H9 (cell line): ENCODE data around the gene CENPA. TPM values are rescaled to one million over a fixed set of nuclear protein-coding genes. Genes with fewer than 3 reads are reported as not detected.
A peak's percentile ranks its signal among the peaks of the same experiment; 100 is the strongest.

ENCODE experiments used
- DNase-seq: peaks from one replicate; pipeline ENCODE4 v3.0.0-alpha.2; 2017
- H2AFZ ChIP-seq: one replicate; pipeline ENCODE4 v1.6.1; 2013; ENCODE audit warnings: mild to moderate bottlenecking, low read length, control low read depth, moderate library complexity
- H2AK5ac ChIP-seq: 2 replicates; pipeline ENCODE4 v1.6.1; 2013; ENCODE audit warnings: low read length, control low read depth, mixed read lengths; ENCODE audit not compliant: insufficient read length
- H2BK120ac ChIP-seq: one replicate; pipeline ENCODE4 v1.6.1; 2013; ENCODE audit warnings: low read depth, mild to moderate bottlenecking, low read length, control low read depth, inconsistent platforms; ENCODE audit not compliant: poor library complexity, severe bottlenecking
- H2BK12ac ChIP-seq: 2 replicates; pipeline ENCODE4 v1.6.1; 2013; ENCODE audit warnings: low read length, control low read depth, mixed read lengths, low read depth; ENCODE audit not compliant: insufficient read length
- H2BK15ac ChIP-seq: 2 replicates; pipeline ENCODE4 v1.6.1; 2013; ENCODE audit warnings: low read depth, low read length, control low read depth
- H2BK20ac ChIP-seq: one replicate; pipeline ENCODE4 v1.6.1; 2013; ENCODE audit warnings: low read depth, mild to moderate bottlenecking, low read length, control low read depth, inconsistent platforms; ENCODE audit not compliant: poor library complexity, severe bottlenecking
- H2BK5ac ChIP-seq: 2 replicates; pipeline ENCODE4 v1.6.1; 2013; ENCODE audit warnings: low read length, control low read depth, mixed read lengths; ENCODE audit not compliant: insufficient read length
- H3K14ac ChIP-seq: 2 replicates; pipeline ENCODE4 v1.6.1; 2013; ENCODE audit warnings: low read length, control low read depth; ENCODE audit not compliant: insufficient read depth
- H3K18ac ChIP-seq: 2 replicates; pipeline ENCODE4 v1.6.1; 2013; ENCODE audit warnings: low read depth, mild to moderate bottlenecking, mixed read lengths, low read length, control low read depth; ENCODE audit not compliant: insufficient read length
- H3K23ac ChIP-seq: 2 replicates; pipeline ENCODE4 v1.6.1; 2013; ENCODE audit warnings: low read length, control low read depth, mixed read lengths, low read depth; ENCODE audit not compliant: insufficient read length
- H3K23me2 ChIP-seq: 2 replicates; pipeline ENCODE4 v1.6.1; 2013; ENCODE audit warnings: low read depth, mild to moderate bottlenecking, mixed read lengths, low read length, control low read depth; ENCODE audit not compliant: insufficient read length, poor library complexity, severe bottlenecking
- H3K27ac ChIP-seq: 2 replicates; pipeline ENCODE4 v1.5.1; 2013; ENCODE audit warnings: low read length, control low read depth, mixed read lengths, low read depth; ENCODE audit not compliant: insufficient read length
- H3K27me3 ChIP-seq: 2 replicates; pipeline ENCODE4 v1.6.1; 2013; ENCODE audit warnings: low read length, control low read depth, inconsistent platforms; ENCODE audit not compliant: insufficient read depth
- H3K4ac ChIP-seq: 2 replicates; pipeline ENCODE4 v1.6.1; 2013; ENCODE audit warnings: low read depth, mild to moderate bottlenecking, control low read depth, inconsistent platforms, low read length, moderate library complexity
- H3K4me1 ChIP-seq: 2 replicates; pipeline ENCODE4 v1.6.1; 2013; ENCODE audit warnings: low read length, control low read depth, inconsistent platforms; ENCODE audit not compliant: insufficient read depth
- H3K4me2 ChIP-seq: 2 replicates; pipeline ENCODE4 v1.6.1; 2013; ENCODE audit warnings: low read length, control low read depth, mixed read lengths; ENCODE audit not compliant: insufficient read length, insufficient read depth
- H3K56ac ChIP-seq: 2 replicates; pipeline ENCODE4 v1.6.1; 2013; ENCODE audit warnings: low read depth, mild to moderate bottlenecking, mixed read lengths, low read length, control low read depth; ENCODE audit not compliant: insufficient read length
- H3K79me1 ChIP-seq: 2 replicates; pipeline ENCODE4 v1.6.1; 2013; ENCODE audit warnings: low read depth, mild to moderate bottlenecking, moderate library complexity, low read length, control low read depth, inconsistent platforms; ENCODE audit not compliant: insufficient read depth, poor library complexity, severe bottlenecking
- H3K79me2 ChIP-seq: 2 replicates; pipeline ENCODE4 v1.6.1; 2013; ENCODE audit warnings: low read length, control low read depth, inconsistent platforms; ENCODE audit not compliant: insufficient read depth
- H3K9ac ChIP-seq: 2 replicates; pipeline ENCODE4 v1.6.1; 2013; ENCODE audit warnings: low read length, control low read depth, mixed read lengths; ENCODE audit not compliant: insufficient read length; ENCODE audit errors: extremely low read depth
- H3K9me3 ChIP-seq: one replicate; pipeline ENCODE4 v1.6.1; 2013; ENCODE audit warnings: low read depth, low read length, inconsistent platforms; ENCODE audit not compliant: control insufficient read depth
- H3T11ph ChIP-seq: one replicate; pipeline ENCODE4 v1.6.1; 2013; ENCODE audit warnings: mild to moderate bottlenecking, low read length, control low read depth, inconsistent platforms
- H4K20me1 ChIP-seq: one replicate; pipeline ENCODE4 v1.6.1; 2013; ENCODE audit not compliant: control insufficient read depth, insufficient read length, insufficient read depth
- H4K5ac ChIP-seq: 2 replicates; pipeline ENCODE4 v1.6.1; 2013; ENCODE audit warnings: low read depth, mild to moderate bottlenecking, mixed read lengths, low read length, control low read depth; ENCODE audit not compliant: insufficient read length
- H4K8ac ChIP-seq: replicated peaks from 2 replicates; pipeline ENCODE4 v1.6.1; 2013; ENCODE audit warnings: low read length, control low read depth, mixed read lengths, low read depth; ENCODE audit not compliant: insufficient read length
- H4K91ac ChIP-seq: 2 replicates; pipeline ENCODE4 v1.6.1; 2013; ENCODE audit warnings: low read depth, mild to moderate bottlenecking, moderate library complexity, mixed read lengths, low read length, control low read depth; ENCODE audit not compliant: insufficient read length
- H3K27ac Mint-ChIP-seq, 3 experiments: 2 replicates in 2 of 3; 3 replicates in 1 of 3; pipeline ENCODE4 v1.8.0; 2020 to 2021; ENCODE audit warnings: mixed read lengths in 3 of 3, mild to moderate bottlenecking in 1 of 3, moderate library complexity in 1 of 3
- H3K27me3 Mint-ChIP-seq: 2 replicates; pipeline ENCODE4 v1.8.0; 2021; ENCODE audit warnings: low read depth, mild to moderate bottlenecking, moderate library complexity, mixed read lengths
- H3K36me3 Mint-ChIP-seq, 3 experiments: 2 replicates in 2 of 3; 3 replicates in 1 of 3; pipeline ENCODE4 v1.8.0; 2020 to 2021; ENCODE audit warnings: low read depth in 3 of 3, mixed read lengths in 3 of 3; ENCODE audit not compliant: insufficient read depth in 1 of 3
- H3K4me1 Mint-ChIP-seq, 2 experiments: 2 replicates each; pipeline ENCODE4 v1.8.0; 2020; ENCODE audit warnings: mixed read lengths in 2 of 2
- H3K4me3 Mint-ChIP-seq, 2 experiments: 2 replicates in 1 of 2; 3 replicates in 1 of 2; pipeline ENCODE4 v1.8.0; 2020 to 2021; ENCODE audit warnings: mild to moderate bottlenecking in 2 of 2, mixed read lengths in 2 of 2, moderate library complexity in 1 of 2
- H3K9me3 Mint-ChIP-seq, 2 experiments: 2 replicates in 1 of 2; 3 replicates in 1 of 2; pipeline ENCODE4 v1.8.0; 2020; ENCODE audit warnings: mild to moderate bottlenecking in 2 of 2, mixed read lengths in 2 of 2, moderate library complexity in 1 of 2
- WGBS: extraction: QIAGEN DNeasy Blood & Tissue Kit; methylation state at CpG from one replicate; pipeline ENCODE4 v1.1.7; 2013; ENCODE audit warnings: missing lambda C conversion rate, low lambda C conversion rate, mixed read lengths; ENCODE audit not compliant: insufficient read length; ENCODE audit errors: extremely low coverage; 5-methylcytosine and 5-hydroxymethylcytosine counted together
- total RNA-seq: library from RNA; stranded (reverse); gene quantifications from 2 replicates; pipeline ENCODE4 v1.2.1, GENCODE V29; 2021
- TF ChIP-seq, protein P1 (sequence below): fragments of 200-600 bp; sonication (generic); conservative IDR thresholded peaks from 3 replicates; pipeline ENCODE4 v1.8.0; 2021; ENCODE audit warnings: antibody characterized with exemption, mild to moderate bottlenecking

The CENPA gene
- total RNA-seq, 1 experiment from 2014 or later, result 19.3 TPM

DNA sequence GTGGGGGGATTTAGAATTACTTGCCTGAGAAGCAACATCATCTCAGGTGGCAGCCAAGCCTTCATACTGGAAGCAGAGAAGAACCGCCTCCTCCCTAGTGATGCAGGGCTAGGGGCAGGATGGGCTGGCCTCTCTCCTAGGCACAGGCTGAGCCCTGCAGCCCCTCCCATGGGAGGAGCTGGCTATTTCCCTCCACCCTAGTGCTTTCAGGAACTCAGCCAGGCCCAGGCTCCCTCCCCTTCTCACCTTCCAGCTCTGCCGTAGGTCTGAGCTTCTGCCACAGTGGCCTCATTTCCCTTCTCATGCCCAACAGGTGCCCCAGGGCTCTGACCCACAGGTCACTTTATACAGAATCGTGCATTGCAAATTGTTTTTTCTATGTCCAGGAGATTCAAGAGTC is 31.0 kb downstream of the CENPA start:
- peak; percentile 87 for DNase-seq
- H3K23me2 ChIP-seq, result no peaks in the 10 kb centered on the region
- no peak overlapping the region for H2BK20ac ChIP-seq
- H3K56ac ChIP-seq, result no peak overlapping the region
- no peak overlapping the region for H4K91ac ChIP-seq
- Mint-ChIP-seq H3K36me3 (no peaks in the 10 kb centered on the region), H3K4me1 (peaks cover 12% of the 10 kb centered on the region in 2 experiments), H3K9me3 (peaks cover 4 to 5% of the 10 kb centered on the region in 2 experiments; a peak in 1 of 5 replicates), H3K4me3 (no peak overlapping the region), H3K27me3 (peaks cover 13% of the 10 kb centered on the region), H3K27ac (0 out of 7 replicates have a peak overlapping the region, but pooled peaks of 1 of the 3 experiments have one; percentile 52)
- no peak overlapping the region for H3T11ph ChIP-seq
- no peaks in the 10 kb centered on the region for H3K27me3 ChIP-seq
- no peak overlapping the region for H3K18ac ChIP-seq
- H2BK15ac ChIP-seq, result no peak overlapping the region
- H4K5ac ChIP-seq, result no peak overlapping the region
- H3K4me2 ChIP-seq, result no peak overlapping the region
- H2AK5ac ChIP-seq, result no peak overlapping the region
- no peak overlapping the region for H3K23ac ChIP-seq
- H3K9me3 ChIP-seq, result no peaks in the 10 kb centered on the region
- no peaks in the 10 kb centered on the region for H4K20me1 ChIP-seq
- no peaks in the 10 kb centered on the region for H3K4me1 ChIP-seq
- H2BK120ac ChIP-seq, result no peak overlapping the region
- TF ChIP-seq, protein P1, sequence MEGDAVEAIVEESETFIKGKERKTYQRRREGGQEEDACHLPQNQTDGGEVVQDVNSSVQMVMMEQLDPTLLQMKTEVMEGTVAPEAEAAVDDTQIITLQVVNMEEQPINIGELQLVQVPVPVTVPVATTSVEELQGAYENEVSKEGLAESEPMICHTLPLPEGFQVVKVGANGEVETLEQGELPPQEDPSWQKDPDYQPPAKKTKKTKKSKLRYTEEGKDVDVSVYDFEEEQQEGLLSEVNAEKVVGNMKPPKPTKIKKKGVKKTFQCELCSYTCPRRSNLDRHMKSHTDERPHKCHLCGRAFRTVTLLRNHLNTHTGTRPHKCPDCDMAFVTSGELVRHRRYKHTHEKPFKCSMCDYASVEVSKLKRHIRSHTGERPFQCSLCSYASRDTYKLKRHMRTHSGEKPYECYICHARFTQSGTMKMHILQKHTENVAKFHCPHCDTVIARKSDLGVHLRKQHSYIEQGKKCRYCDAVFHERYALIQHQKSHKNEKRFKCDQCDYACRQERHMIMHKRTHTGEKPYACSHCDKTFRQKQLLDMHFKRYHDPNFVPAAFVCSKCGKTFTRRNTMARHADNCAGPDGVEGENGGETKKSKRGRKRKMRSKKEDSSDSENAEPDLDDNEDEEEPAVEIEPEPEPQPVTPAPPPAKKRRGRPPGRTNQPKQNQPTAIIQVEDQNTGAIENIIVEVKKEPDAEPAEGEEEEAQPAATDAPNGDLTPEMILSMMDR, result no peak
- no peaks in the 10 kb centered on the region for H3K79me1 ChIP-seq
- H2BK12ac ChIP-seq, result no peak overlapping the region
- H2AFZ ChIP-seq, result no peak overlapping the region
- H3K14ac ChIP-seq, result no peak overlapping the region
- no CpG with 5 or more reads among the region's 3 CpGs for WGBS
- H3K4ac ChIP-seq, result no peak overlapping the region
- H4K8ac ChIP-seq, result no peak overlapping the region
- no peak overlapping the region for H3K9ac ChIP-seq
- H2BK5ac ChIP-seq, result no peak overlapping the region
- H3K27ac ChIP-seq, result no peak overlapping the region
- no peaks in the 10 kb centered on the region for H3K79me2 ChIP-seq
